ENCODE measurements around the gene TMEM92. TPM values are rescaled to one million over a fixed set of nuclear protein-coding genes. Genes with fewer than 3 reads are reported as not detected.
A peak's percentile ranks its signal among the peaks of the same experiment; 100 is the strongest.

TMEM92 gene
- total and polyA plus RNA-seq, 7 experiments from 2014 or later, result 0.10 TPM; not detected in 6

DNA sequence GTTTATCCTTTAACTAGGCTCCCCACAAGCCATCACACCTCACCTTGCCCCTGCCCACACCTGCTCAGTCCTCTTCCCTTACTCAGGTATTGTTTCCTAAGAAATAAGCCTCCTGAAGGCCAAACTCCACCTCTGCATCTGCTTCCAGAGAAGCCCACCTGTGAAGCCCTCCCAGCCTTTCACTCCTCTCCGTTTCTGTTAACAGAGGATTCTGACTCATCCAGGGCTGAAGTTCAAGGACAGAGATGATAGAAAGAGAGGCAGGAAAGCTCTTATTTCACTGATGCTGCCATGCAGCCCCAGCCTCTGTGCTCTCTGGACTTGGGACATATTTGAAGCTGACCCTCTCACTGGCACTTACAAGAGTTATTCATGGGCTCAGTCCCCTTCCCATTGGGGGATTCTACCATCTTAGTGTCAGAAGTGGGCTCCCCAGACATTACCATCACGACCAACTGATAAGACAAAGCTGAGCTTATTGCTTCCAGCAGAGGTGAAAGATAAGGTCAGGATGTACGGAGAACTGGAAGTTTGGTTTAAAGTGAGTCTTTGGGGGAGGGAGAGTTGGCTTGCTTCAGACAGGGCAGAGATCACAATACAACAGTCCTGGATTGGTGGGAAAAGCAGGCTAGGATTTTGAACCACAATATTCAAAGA is 36.3 kb downstream of the TMEM92 start:
- intact Hi-C loops (cut with micrococcal nuclease), result no loop called here
- no peak overlapping the region for H3K4me3 ChIP-seq (ENCODE audit: low read length)
- H3K36me3 ChIP-seq (ENCODE audit: control insufficient read depth in 2 of 3, insufficient read depth in 3 of 3, low read length in 3 of 3), result no peaks in the 10 kb centered on the region
- Mint-ChIP-seq H3K4me3 (no peak overlapping the region), H3K27me3 (peaks cover 4 to 29% (median 13%) of the 10 kb centered on the region in 5 donors), H3K27ac (peak overlapping the region in 1 of 9 donors; percentile 2), H3K36me3 (no peaks in the 10 kb centered on the region), H3K4me1 (peaks cover 0 to 18% (median 0%) of the 10 kb centered on the region in 7 donors), H3K9me3 (no peaks in the 10 kb centered on the region)
- no peaks in the 10 kb centered on the region for H3K9me3 ChIP-seq (ENCODE audit: control insufficient read depth in 2 of 3, low read length in 3 of 3)
- H3K4me1 ChIP-seq (ENCODE audit: control insufficient read depth in 2 of 2, insufficient read depth in 2 of 2, low read length in 2 of 2), result no peaks in the 10 kb centered on the region
- ATAC-seq, result no peak
- no peak overlapping the region for H3K27ac ChIP-seq (ENCODE audit: low read depth, low read length)
- no peak for DNase-seq
- no peaks in the 10 kb centered on the region for H3K27me3 ChIP-seq (ENCODE audit: control insufficient read depth in 2 of 2, insufficient read depth in 2 of 2, low read length in 2 of 2)
- ChIA-PET CTCF (no interaction called here), POLR2A (no interaction called here)

- DNase-seq (no peak), ATAC-seq (no peak)
- Mint-ChIP-seq H3K36me3 (no peaks in the 10 kb centered on the region), H3K9me3 (no peaks in the 10 kb centered on the region), H3K4me3 (no peak overlapping the region), H3K27me3 (peaks cover 4 to 27% (median 13%) of the 10 kb centered on the region in 5 donors), H3K27ac (no peak overlapping the region), H3K4me1 (peaks cover 0 to 18% (median 0%) of the 10 kb centered on the region in 7 donors)
- Histone ChIP-seq H3K36me3 (ENCODE audit: control insufficient read depth in 2 of 3, insufficient read depth in 3 of 3, low read length in 3 of 3) (no peaks in the 10 kb centered on the region), H3K4me1 (ENCODE audit: control insufficient read depth in 2 of 2, insufficient read depth in 2 of 2, low read length in 2 of 2) (no peaks in the 10 kb centered on the region), H3K4me3 (ENCODE audit: low read length) (no peak overlapping the region), H3K9me3 (ENCODE audit: control insufficient read depth in 2 of 3, low read length in 3 of 3) (no peaks in the 10 kb centered on the region), H3K27me3 (ENCODE audit: control insufficient read depth in 2 of 2, insufficient read depth in 2 of 2, low read length in 2 of 2) (no peaks in the 10 kb centered on the region), H3K27ac (ENCODE audit: low read depth, low read length) (no peak overlapping the region)
- CTCF ChIA-PET, result no interaction called here
- POLR2A ChIA-PET, result no interaction called here
- intact Hi-C loops (cut with micrococcal nuclease), result no loop called here
Measured at GRCh38 chr17:50311112-50311460, 36.8 kb downstream of the TMEM92 start.

GRCh38 chr17:50311483-50311882 is 37.2 kb downstream of the TMEM92 start:
- no peak for ATAC-seq
- Mint-ChIP-seq H3K27me3 (peaks cover 4 to 26% (median 13%) of the 10 kb centered on the region in 5 donors), H3K36me3 (no peaks in the 10 kb centered on the region), H3K4me3 (no peak overlapping the region), H3K27ac (no peak overlapping the region), H3K9me3 (no peaks in the 10 kb centered on the region), H3K4me1 (peaks cover 0 to 18% (median 0%) of the 10 kb centered on the region in 7 donors)
- H3K4me3 ChIP-seq (ENCODE audit: low read length), result no peak overlapping the region
- ChIA-PET CTCF (no interaction called here), POLR2A (no interaction called here)
- no peaks in the 10 kb centered on the region for H3K9me3 ChIP-seq (ENCODE audit: control insufficient read depth in 2 of 3, low read length in 3 of 3)
- DNase-seq, result no peak
- H3K27ac ChIP-seq (ENCODE audit: low read depth, low read length), result no peak overlapping the region
- intact Hi-C loops (cut with micrococcal nuclease), result no loop called here
- no peaks in the 10 kb centered on the region for H3K4me1 ChIP-seq (ENCODE audit: control insufficient read depth in 2 of 2, insufficient read depth in 2 of 2, low read length in 2 of 2)
- H3K27me3 ChIP-seq (ENCODE audit: control insufficient read depth in 2 of 2, insufficient read depth in 2 of 2, low read length in 2 of 2), result no peaks in the 10 kb centered on the region
- H3K36me3 ChIP-seq (ENCODE audit: control insufficient read depth in 2 of 3, insufficient read depth in 3 of 3, low read length in 3 of 3), result no peaks in the 10 kb centered on the region

- H3K9me3 Mint-ChIP-seq, result no peaks in the 10 kb centered on the region
- no peak overlapping the region for H3K4me3 Mint-ChIP-seq
- Histone ChIP-seq H3K4me1 (ENCODE audit: control insufficient read depth in 2 of 2, insufficient read depth in 2 of 2, low read length in 2 of 2) (no peaks in the 10 kb centered on the region), H3K27me3 (ENCODE audit: control insufficient read depth in 2 of 2, insufficient read depth in 2 of 2, low read length in 2 of 2) (no peaks in the 10 kb centered on the region), H3K9me3 (ENCODE audit: control insufficient read depth in 2 of 3, low read length in 3 of 3) (no peaks in the 10 kb centered on the region), H3K36me3 (ENCODE audit: control insufficient read depth in 2 of 3, insufficient read depth in 3 of 3, low read length in 3 of 3) (no peaks in the 10 kb centered on the region), H3K4me3 (ENCODE audit: low read length) (no peak overlapping the region), H3K27ac (ENCODE audit: low read depth, low read length) (no peak overlapping the region)
- H3K4me1 Mint-ChIP-seq, result peaks cover 0 to 18% (median 0%) of the 10 kb centered on the region in 7 donors
- ATAC-seq, result no peak
- ChIA-PET POLR2A (interaction anchor here (0.6 kb wide), 1 partner anchor 12 kb away, joined by 3 read pairs; no protein-coding TSS in a partner anchor), CTCF (interaction anchor here (1.1 kb wide), 1 partner anchor 112 kb away, joined by 7 read pairs; the partner anchor contains the start of gene COL1A1)
- H3K27ac Mint-ChIP-seq, result no peak overlapping the region
- H3K27me3 Mint-ChIP-seq, result peaks cover 4 to 26% (median 13%) of the 10 kb centered on the region in 5 donors
- DNase-seq, result no peak
- intact Hi-C loops (cut with micrococcal nuclease), result no loop called here
- H3K36me3 Mint-ChIP-seq, result no peaks in the 10 kb centered on the region
Measured at GRCh38 chr17:50312308-50312707, 38.0 kb downstream of the TMEM92 start.

DNA sequence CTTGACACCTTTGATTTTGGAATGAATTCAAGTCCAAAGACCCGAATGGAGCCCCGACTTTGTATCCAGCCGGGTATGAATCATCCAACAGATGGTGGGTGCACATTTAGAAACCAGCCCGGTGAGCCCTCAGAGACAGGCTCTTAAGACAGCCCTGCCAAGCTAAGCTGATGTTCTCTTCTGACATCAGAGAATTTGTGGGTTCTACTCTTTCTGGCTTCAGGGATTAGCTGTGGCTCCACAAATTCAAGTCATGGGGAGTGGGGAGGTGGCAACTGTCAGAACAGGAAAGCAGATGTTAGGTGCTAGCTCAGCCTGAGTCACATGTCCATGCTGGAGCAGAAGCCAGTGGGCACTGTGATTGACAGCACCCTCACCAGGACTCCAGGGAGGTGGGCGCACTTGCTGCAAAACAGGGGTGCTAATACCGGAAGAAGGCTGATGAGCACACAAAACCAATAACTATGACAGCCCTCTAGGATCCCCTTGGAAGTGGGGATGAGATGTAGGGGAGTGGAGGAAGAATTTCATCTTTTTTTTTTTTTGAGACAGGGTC is 40.3 kb downstream of the TMEM92 start:
- intact Hi-C loops (cut with micrococcal nuclease), result no loop called here
- Mint-ChIP-seq H3K4me1 (peaks cover 0 to 15% (median 0%) of the 10 kb centered on the region in 7 donors), H3K27ac (no peak overlapping the region), H3K9me3 (no peaks in the 10 kb centered on the region), H3K4me3 (no peak overlapping the region), H3K27me3 (peaks cover 4 to 24% (median 13%) of the 10 kb centered on the region in 5 donors), H3K36me3 (no peaks in the 10 kb centered on the region)
- CTCF ChIA-PET, result no interaction called here
- Histone ChIP-seq H3K4me3 (ENCODE audit: low read length) (no peak overlapping the region), H3K36me3 (ENCODE audit: control insufficient read depth in 2 of 3, insufficient read depth in 3 of 3, low read length in 3 of 3) (no peaks in the 10 kb centered on the region), H3K9me3 (ENCODE audit: control insufficient read depth in 2 of 3, low read length in 3 of 3) (no peaks in the 10 kb centered on the region), H3K27me3 (ENCODE audit: control insufficient read depth in 2 of 2, insufficient read depth in 2 of 2, low read length in 2 of 2) (no peaks in the 10 kb centered on the region), H3K27ac (ENCODE audit: low read depth, low read length) (no peak overlapping the region), H3K4me1 (ENCODE audit: control insufficient read depth in 2 of 2, insufficient read depth in 2 of 2, low read length in 2 of 2) (no peaks in the 10 kb centered on the region)
- POLR2A ChIA-PET, result no interaction called here
- DNase-seq (no peak), ATAC-seq (no peak)

DNA sequence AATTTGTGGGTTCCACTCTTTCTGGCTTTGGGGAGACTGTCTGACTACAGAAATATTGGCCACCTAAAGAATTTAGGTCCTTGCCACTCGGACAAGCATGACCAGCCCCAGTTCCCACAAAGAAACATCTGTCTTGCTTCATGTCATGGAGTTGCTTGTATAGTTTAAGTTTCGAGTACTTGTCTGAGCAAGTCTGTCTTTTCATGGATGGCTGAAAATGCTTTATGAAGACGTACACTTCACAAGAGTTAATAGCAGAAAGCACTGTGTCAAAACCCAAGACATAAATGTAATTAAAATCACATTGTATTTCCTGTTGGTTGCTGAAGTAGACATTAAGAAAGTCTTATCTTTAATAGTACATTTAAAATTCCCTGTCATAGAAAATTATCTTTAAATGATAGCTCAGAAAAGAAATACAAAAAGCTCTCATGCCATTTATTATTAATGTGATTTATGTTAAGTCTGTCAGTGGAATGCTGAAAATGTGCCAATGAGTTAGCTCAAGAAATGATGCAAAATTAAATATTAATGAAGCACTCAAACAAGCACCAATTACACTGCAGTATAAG is 41.8 kb downstream of the TMEM92 start:
- Histone ChIP-seq H3K27ac (ENCODE audit: low read depth, low read length) (no peak overlapping the region), H3K4me3 (ENCODE audit: low read length) (no peak overlapping the region), H3K36me3 (ENCODE audit: control insufficient read depth in 2 of 3, insufficient read depth in 3 of 3, low read length in 3 of 3) (no peaks in the 10 kb centered on the region), H3K4me1 (ENCODE audit: control insufficient read depth in 2 of 2, insufficient read depth in 2 of 2, low read length in 2 of 2) (no peaks in the 10 kb centered on the region), H3K9me3 (ENCODE audit: control insufficient read depth in 2 of 3, low read length in 3 of 3) (no peaks in the 10 kb centered on the region), H3K27me3 (ENCODE audit: control insufficient read depth in 2 of 2, insufficient read depth in 2 of 2, low read length in 2 of 2) (no peaks in the 10 kb centered on the region)
- CTCF ChIA-PET, result no interaction called here
- no peak for DNase-seq
- Mint-ChIP-seq H3K4me3 (no peak overlapping the region), H3K36me3 (no peaks in the 10 kb centered on the region), H3K4me1 (peaks cover 0 to 6% (median 0%) of the 10 kb centered on the region in 7 donors), H3K27ac (no peak overlapping the region), H3K27me3 (peaks cover 4 to 15% (median 5%) of the 10 kb centered on the region in 5 donors), H3K9me3 (no peaks in the 10 kb centered on the region)
- no peak for ATAC-seq
- intact Hi-C loops (cut with micrococcal nuclease), result no loop called here
- POLR2A ChIA-PET, result interaction anchor here (0.6 to 0.8 kb wide), 3 partner anchors 29 to 635 kb away, joined by 3 to 5 read pairs (median 3); no protein-coding TSS in a partner anchor
